ENCODE results near the gene ICOS.

DNA sequence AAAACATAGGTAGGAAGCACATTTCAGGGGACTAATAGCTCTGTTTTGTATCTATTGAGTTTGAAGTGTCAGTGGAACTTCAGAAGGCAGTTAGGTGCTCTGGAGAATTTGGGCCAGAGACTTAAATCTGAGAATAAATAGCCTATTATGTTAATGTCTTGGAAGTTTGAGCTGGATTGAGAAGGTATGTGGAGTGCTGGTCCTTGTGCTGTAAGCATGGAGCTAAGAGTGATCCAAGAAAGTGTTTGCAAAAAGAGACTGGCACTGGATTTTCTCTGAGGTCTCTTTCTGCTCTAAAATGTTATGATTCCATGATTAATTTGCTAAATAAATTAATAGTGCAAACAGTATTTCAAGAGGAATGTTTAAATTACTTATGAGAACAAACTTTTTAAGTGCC, 63.3 kb downstream of the ICOS start:
- TF ChIP-seq, protein P1, sequence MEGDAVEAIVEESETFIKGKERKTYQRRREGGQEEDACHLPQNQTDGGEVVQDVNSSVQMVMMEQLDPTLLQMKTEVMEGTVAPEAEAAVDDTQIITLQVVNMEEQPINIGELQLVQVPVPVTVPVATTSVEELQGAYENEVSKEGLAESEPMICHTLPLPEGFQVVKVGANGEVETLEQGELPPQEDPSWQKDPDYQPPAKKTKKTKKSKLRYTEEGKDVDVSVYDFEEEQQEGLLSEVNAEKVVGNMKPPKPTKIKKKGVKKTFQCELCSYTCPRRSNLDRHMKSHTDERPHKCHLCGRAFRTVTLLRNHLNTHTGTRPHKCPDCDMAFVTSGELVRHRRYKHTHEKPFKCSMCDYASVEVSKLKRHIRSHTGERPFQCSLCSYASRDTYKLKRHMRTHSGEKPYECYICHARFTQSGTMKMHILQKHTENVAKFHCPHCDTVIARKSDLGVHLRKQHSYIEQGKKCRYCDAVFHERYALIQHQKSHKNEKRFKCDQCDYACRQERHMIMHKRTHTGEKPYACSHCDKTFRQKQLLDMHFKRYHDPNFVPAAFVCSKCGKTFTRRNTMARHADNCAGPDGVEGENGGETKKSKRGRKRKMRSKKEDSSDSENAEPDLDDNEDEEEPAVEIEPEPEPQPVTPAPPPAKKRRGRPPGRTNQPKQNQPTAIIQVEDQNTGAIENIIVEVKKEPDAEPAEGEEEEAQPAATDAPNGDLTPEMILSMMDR (IDR thresholded peaks at IDR 0.05), result no peak
- TF ChIP-seq POLR2A (IDR thresholded peaks at IDR 0.05) (no peak), EP300 (IDR thresholded peaks at IDR 0.05) (no peak)

Data from ovary (tissue), 3 donors.